HG03457 (cell line): ENCODE results near the gene CD81.

ENCODE experiments used
- ATAC-seq: cut with Tn5 transposase; IDR thresholded peaks from one replicate; pipeline ENCODE4 v1.9.1; 2021; ENCODE audit warnings: moderate number of reproducible peaks; ENCODE audit not compliant: unreplicated experiment

Gene CD81

DNA sequence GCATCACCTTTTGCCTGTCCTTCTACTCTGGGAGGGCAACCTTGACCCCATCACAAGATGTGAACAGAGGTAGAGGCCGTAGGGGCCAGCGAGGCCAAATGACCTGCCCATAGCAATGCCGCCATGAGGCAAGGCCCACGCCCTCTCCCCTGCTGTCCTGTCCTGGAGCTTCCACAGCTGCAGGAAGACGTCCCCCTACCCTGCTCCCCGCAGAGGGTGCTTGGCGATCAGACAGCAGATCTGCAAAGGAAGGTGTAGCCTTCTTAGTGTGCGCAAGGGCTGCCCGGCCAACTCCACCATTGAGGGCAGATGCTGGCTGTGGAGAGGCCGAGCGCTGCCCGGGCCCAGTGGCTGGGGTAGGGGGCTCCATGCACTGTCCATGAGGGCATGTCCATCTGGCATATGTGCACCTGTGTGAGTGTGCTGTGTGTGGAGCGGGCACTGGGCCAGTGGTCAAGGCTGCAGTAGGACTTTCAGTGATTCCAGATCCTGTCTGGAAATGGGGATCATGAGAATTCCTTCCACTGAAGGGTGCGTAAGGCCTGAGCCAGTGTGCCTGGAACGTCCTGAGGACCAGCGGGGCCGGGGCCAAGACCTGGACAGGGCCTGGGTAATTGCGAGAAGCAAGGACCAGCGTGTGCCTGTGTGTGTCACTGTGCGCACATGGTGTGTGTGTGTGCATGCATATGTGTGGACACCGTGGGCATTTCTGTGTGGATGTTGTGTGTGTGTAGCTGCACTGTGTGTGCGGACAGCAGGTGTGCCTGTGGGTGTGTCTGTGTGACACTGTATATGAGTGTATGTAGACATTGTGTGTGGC lies 56.2 kb downstream of the CD81 start:
- ATAC-seq, result no peak

GRCh38 chr11:2434008-2434407 lies 56.9 kb downstream of the CD81 start:
- ATAC-seq, result no peak

DNA sequence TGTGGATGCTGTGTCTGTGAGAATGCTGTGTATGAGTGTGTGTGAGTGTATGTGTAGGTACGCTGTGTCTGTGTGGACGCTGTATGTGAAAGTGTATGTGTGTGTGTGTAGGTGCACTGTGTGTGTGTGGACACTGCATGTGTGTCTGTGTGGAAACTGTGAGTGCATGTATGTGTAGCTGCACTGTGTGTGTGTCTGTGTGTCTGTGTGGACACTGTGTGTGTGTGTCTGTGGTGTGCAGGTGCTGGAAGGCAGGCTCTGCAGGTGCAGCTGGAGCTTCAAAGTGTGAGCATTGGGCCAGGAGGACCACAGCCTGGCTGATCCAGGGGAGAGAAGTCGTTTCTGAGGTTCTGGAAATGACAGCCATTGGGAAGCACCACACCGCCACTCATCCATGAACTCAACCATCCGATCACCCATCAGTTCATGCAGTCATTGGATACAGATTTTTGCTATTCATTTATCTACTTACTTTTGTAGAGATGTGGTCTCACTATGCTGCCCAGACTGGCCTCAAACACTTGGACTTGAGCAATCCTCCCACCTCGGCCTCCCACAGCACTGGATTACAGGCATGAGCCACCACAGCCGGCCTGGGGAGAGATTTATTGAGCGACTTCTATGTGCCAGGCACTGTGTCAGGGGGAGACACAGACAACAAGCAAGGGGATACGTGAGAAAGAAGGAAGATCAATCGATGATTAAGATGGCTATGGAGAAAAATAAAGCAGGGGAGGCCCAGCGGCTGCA lies 57.6 kb downstream of the CD81 start:
- no peak for ATAC-seq

DNA sequence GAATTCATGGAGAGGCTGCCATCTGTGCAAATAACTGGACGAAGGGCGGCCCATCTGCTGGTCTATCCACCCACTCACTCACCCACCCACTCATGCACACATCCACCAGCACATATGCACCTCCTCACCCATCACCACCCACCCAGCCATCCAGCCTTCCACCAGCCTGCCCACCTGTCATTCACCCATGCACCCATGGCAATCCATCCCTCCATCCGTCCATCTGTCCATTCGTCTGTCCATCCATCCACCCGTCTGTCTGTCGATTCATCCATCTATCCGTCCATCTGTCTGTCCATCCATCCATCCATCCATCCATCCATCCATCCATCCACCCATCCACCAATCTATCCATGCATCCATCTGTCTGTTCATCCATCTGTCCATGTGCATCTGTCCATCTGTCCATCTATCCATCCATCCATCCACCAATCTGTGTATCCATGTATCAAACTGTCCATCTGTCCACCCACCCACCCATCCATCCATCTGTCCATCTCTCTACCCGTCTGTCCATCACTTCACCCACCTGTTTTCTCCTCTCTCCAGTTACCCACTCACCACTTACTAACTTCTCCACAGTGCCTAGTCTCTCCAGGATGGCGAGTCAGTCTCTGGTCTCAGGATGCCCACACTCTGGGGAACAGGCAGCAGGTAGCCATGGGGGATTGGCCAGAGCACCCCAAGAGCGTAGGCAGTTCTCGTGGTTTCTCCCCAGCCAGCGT lies 58.3 kb downstream of the CD81 start:
- ATAC-seq, result no peak

DNA sequence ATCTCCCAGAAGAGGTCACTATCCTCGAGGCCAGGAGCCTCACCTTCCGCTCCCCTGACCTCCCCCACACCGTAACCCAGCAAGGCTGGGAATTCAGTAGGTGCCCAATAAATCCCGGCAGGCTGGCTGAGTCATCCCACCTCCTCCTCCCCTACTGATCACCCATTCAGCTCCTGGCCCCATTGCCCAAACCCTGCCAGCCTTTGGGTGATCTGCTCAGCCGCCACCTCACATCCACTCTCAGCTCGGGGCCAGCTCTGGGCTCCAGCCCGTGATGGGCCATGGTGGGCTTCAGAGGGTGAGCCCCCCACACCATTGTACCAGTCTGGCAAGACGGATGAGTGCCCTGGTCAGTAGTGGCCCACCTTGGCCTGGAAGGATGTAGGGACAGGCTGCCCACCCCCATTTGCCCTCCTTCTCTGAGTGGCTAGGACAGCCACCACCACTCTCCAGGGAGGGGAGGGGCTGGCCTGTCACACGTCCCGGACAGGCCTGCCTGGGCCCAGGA lies 59.0 kb downstream of the CD81 start:
- ATAC-seq, result no peak

- no peak for ATAC-seq
Measured at GRCh38 chr11:2436521-2437031, 59.5 kb downstream of the CD81 start.

- ATAC-seq, result no peak
Measured at GRCh38 chr11:2437516-2437915, 60.4 kb downstream of the CD81 start.

- ATAC-seq, result no peak
Measured at GRCh38 chr11:2439820-2440219, 62.7 kb downstream of the CD81 start.

GRCh38 chr11:2440646-2441045 lies 63.5 kb downstream of the CD81 start:
- ATAC-seq, result no peak

DNA sequence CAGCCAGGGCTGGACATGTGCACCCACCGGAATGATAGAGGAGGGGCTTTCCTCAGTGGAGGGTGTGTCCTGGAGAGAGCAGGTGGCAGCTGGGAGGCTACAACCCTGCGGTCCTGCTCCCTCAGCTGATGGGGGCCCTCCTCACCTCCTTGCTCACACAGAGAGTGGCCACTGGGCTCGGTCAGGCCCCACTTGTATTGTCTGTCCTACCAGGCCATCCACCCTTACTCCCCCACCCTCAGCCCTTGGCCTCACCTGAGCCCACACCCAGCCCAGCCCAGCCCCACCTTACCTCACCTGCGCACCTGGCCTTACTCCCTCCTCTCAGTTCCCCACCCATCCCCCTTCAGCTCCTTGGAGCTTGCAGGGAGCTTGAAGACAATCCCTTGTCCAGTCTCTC lies 64.1 kb downstream of the CD81 start:
- no peak for ATAC-seq

DNA sequence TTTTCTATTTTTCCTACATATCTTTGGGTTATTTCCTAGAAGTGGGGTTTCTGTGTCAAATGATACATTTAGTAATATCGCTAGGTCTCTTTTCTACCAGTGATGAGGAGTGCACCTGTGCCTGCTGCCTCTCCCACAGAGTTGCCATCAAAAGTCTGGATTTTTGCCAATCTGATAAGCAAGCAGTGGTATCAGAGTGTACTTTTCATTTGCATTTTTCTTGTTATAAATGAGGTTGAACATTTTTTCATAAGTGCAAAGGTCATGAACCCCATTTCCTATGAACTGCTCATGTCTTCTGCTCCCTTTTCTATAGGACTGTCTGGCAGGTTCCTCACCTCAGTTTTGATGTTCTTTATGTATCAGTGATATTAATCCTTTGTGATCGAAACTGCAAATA lies 65.5 kb downstream of the CD81 start:
- no peak for ATAC-seq

DNA sequence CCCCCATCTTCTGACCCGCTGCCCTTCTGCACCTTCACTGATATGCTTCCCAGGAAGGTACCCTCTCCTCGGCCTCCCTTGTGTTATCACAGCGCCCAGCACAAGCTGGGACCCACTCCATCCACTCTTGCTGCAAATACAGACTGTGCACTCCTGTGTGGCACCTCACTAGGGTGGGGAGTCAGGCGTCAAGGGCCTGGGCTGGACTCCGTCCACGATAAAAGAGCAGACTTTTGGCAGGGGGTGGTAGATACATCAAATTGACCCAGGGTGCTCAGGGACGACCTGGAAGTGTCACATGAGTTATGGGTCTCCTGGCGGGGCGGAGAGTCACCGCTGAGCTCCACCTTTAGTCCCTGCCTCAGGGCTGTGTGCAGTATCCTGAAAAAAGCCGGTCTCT lies 66.3 kb downstream of the CD81 start:
- ATAC-seq, result no peak

- no peak for ATAC-seq
Measured at GRCh38 chr11:2443881-2444820, 67.0 kb downstream of the CD81 start, which contains the start of gene TRPM5. Gene TRPM5, minus strand, starts transcription at chr11:2444514. Its CDS starts 21,478 bp downstream, at chr11:2423036.

- no peak for ATAC-seq
Measured at GRCh38 chr11:2444821-2445745, 68.0 kb downstream of the CD81 start, which contains the start of gene KCNQ1. Gene KCNQ1, plus strand, starts transcription at chr11:2445008. Its CDS starts 91 bp downstream, at chr11:2445099.

DNA sequence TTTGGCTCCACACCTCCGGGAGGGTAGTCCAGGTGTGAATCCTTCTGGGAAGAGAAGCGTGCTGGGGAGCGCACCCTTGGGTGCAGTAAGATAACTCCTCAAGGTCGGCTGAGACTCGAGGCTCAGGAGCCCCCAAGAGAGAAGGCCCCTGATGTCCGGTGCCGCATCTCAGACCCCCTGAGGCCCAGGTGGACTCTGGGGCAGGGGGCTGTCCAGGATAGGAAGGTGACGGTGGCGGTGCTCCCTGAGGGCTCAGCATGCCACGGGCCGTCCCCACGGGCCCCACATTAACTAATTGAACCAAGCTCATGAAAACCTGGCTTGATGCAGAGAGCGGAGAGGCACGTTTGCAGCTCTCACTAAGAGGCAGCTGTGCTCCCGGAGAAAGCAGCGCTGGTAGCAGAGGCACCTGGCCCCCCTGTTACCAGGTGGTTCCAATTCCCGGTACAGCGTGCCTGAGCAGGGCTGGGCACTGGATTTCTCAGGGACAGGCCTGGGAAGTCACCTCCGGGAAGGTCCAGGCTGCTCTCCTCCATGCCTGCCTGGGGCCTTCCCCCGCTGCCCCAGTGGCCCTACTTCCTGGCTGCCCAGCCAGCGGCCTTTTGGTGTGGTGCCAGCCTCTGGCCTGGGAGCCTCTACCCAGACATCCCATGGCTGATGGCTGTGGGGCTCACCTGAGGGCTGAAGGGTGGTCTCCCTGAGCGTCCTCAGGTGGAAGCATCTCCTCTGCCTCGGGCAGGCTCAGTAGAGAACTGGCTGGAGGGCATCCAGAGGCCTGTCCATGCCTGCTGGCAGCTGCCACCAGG lies 68.8 kb downstream of the CD81 start:
- ATAC-seq, result no peak

GRCh38 chr11:2446590-2447252 lies 69.6 kb downstream of the CD81 start:
- no peak for ATAC-seq
